ENCODE results near the gene RPS4Y1. TPM values are rescaled to one million over a fixed set of nuclear protein-coding genes. Genes with fewer than 3 reads are reported as not detected.

RPS4Y1 gene
- total and polyA plus RNA-seq, 2 of the 8 experiments (the other 6 are each of a cell fraction or from before 2014, with no cell fraction given) = 259 to 790 TPM

GRCh38 chrY:2893471-2893870 is 52.1 kb downstream of the RPS4Y1 start (continued):
- TF ChIP-seq CHD7 (IDR thresholded peaks at IDR 0.05; ENCODE audit: insufficient replicate concordance, low read length) (no peak), BRCA1 (IDR thresholded peaks at IDR 0.05; ENCODE audit: low read depth, low read length) (no peak), SAP30 (IDR thresholded peaks at IDR 0.05; ENCODE audit: insufficient read depth, insufficient replicate concordance, low read length) (no peak), TAF1 (IDR thresholded peaks at IDR 0.05; ENCODE audit: low read depth, low read length) (no peak), SUZ12 (IDR thresholded peaks at IDR 0.05; ENCODE audit: low read length) (no peak)

Data from H1 (cell line).